ENCODE results near the gene ALAS1.

DNA sequence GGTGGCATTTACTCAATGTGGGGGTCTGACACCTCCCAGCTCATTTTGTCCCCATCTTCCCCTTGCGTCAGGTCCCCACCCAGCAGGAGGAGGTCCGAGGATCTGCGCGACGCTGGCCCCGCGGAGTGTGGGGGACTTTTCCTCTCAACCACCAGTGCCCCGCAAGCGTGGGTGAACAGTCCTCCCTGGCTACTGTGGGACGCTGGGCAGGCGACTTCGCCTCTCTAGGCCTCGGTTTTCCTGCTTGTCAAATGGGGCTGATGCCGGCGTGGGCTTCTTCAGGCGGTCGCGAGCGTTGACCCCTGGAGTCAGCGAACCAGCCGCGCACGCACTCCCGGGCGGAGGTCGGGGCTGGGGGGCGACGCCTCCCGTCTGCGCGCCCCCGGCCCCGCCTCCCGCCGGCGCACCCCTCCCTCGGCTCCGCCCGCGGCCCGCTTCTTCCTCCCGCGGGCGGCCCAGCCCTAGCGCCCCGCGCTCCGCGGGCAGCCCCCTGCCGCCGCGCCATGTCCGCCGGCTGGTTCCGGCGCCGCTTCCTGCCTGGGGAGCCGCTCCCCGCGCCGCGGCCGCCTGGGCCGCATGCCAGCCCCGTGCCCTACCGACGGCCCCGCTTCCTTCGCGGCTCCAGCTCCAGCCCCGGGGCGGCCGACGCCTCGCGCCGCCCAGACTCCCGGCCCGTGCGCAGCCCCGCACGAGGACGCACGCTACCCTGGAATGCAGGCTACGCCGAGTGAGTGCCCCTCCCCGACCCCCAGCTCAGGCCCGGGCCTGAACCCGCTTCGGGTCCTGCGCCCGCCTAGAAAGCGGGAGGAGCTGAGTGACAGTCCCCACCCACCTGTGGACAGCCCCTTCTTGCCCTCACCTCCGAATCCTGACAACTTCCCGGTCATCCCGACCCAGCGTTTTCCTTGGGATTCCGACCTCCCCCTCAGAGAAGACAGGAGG lies 47.6 kb downstream of the ALAS1 start, which contains the start of gene PPM1M:
- no peak for TF ChIP-seq CTCF (conservative IDR thresholded peaks at IDR 0.05; ENCODE audit: low read depth, low read length)
- TF ChIP-seq EZH2 (IDR thresholded peaks at IDR 0.05; ENCODE audit: borderline replicate concordance, low read depth, low read length, poor library complexity, severe bottlenecking): no peak

Data from A673 (cell line).